CD14-positive monocyte (primary cell): ENCODE measurements around the gene LPCAT1. TPM values are rescaled to one million over a fixed set of nuclear protein-coding genes. Genes with fewer than 3 reads are reported as not detected.

Experiments used
- DNase-seq, 3 donors: peaks; one replicate each; pipeline ENCODE4 v3.0.0-alpha.2; 2011 to 2022
- H2AFZ ChIP-seq: 2 replicates; pipeline ENCODE4 v1.6.0; 2012; ENCODE audit warnings: mild to moderate bottlenecking, low read depth, low read length, inconsistent platforms; ENCODE audit not compliant: insufficient read depth, poor library complexity, severe bottlenecking
- H3K27ac ChIP-seq, 2 donors: 1 replicate in 1 of 2; 2 replicates in 1 of 2; pipeline ENCODE4 v1.5.1; 2012 to 2013; ENCODE audit warnings: low read length in 2 of 2, control low read depth in 1 of 2, inconsistent platforms in 1 of 2, low read depth in 1 of 2, mild to moderate bottlenecking in 1 of 2
- H3K27me3 ChIP-seq, 2 donors: one replicate each; pipeline versions ENCODE4 v1.6.0 to v1.6.1; 2011 to 2013; ENCODE audit warnings: low read length in 2 of 2; ENCODE audit not compliant: control insufficient read depth in 2 of 2, insufficient read depth in 2 of 2
- H3K36me3 ChIP-seq, 2 donors: replicated peaks in 1 of 2; 1 replicate in 1 of 2; 2 replicates in 1 of 2; pipeline versions ENCODE4 v1.5.1 to v1.6.1; 2012 to 2013; ENCODE audit warnings: low read length in 2 of 2, control low read depth in 1 of 2, inconsistent platforms in 1 of 2, mild to moderate bottlenecking in 1 of 2; ENCODE audit not compliant: insufficient read depth in 2 of 2, control insufficient read depth in 1 of 2
- H3K4me1 ChIP-seq, 2 donors: 1 replicate in 1 of 2; 2 replicates in 1 of 2; pipeline versions ENCODE4 v1.5.1 to v1.6.1; 2012 to 2013; ENCODE audit warnings: low read length in 2 of 2, control low read depth in 1 of 2, inconsistent platforms in 1 of 2, mild to moderate bottlenecking in 1 of 2, moderate library complexity in 1 of 2; ENCODE audit not compliant: insufficient read depth in 2 of 2, control insufficient read depth in 1 of 2
- H3K4me2 ChIP-seq: replicated peaks from 2 replicates; pipeline ENCODE3; 2012; ENCODE audit warnings: low read length, moderate library complexity, mild to moderate bottlenecking; ENCODE audit not compliant: poor library complexity, severe bottlenecking; ENCODE audit errors: extremely low read depth
- H3K4me3 ChIP-seq, 3 experiments: fragments of 200-600 bp in 1 of 3; sonication (generic) in 1 of 3; replicated peaks in 1 of 3; 1 replicate in 2 of 3; 2 replicates in 1 of 3; pipeline ENCODE4 v1.5.1; 2011 to 2013; ENCODE audit warnings: low read length in 3 of 3, mild to moderate bottlenecking in 3 of 3, control low read depth in 2 of 3, low read depth in 2 of 3, inconsistent platforms in 1 of 3, moderate library complexity in 1 of 3
- H3K79me2 ChIP-seq: 2 replicates; pipeline ENCODE4 v1.6.0; 2012; ENCODE audit warnings: mild to moderate bottlenecking, control low read depth, inconsistent platforms, low read length, moderate library complexity; ENCODE audit not compliant: insufficient read depth
- H3K9ac ChIP-seq: 2 replicates; pipeline ENCODE4 v1.6.0; 2017; ENCODE audit warnings: low read length, mild to moderate bottlenecking; ENCODE audit not compliant: insufficient read depth, poor library complexity, severe bottlenecking
- H3K9me3 ChIP-seq, 2 donors: replicated peaks in 1 of 2; 1 replicate in 1 of 2; 2 replicates in 1 of 2; pipeline versions ENCODE4 v1.5.1 to v1.6.1; 2012 to 2013; ENCODE audit warnings: low read length in 2 of 2, control low read depth in 1 of 2; ENCODE audit not compliant: control insufficient read depth in 1 of 2, insufficient read depth in 1 of 2
- H4K20me1 ChIP-seq: 2 replicates; pipeline ENCODE4 v1.6.0; 2012; ENCODE audit warnings: mild to moderate bottlenecking, low read length, control low read depth, moderate library complexity; ENCODE audit not compliant: insufficient read depth
- H3K27ac Mint-ChIP-seq, 7 donors: one replicate each; pipeline ENCODE4 v1.8.0; 2020; ENCODE audit warnings: mild to moderate bottlenecking in 7 of 7, mixed read lengths in 7 of 7, moderate library complexity in 6 of 7, inconsistent platforms in 2 of 7
- H3K27me3 Mint-ChIP-seq, 3 donors: one replicate each; pipeline ENCODE4 v1.8.0; 2021 to 2022; ENCODE audit warnings: low read depth in 3 of 3, mild to moderate bottlenecking in 3 of 3, mixed read lengths in 3 of 3, moderate library complexity in 3 of 3, inconsistent platforms in 1 of 3
- H3K36me3 Mint-ChIP-seq, 2 donors: one replicate each; pipeline ENCODE4 v1.8.0; 2020; ENCODE audit warnings: mixed read lengths in 2 of 2, inconsistent platforms in 1 of 2, mild to moderate bottlenecking in 1 of 2
- H3K4me1 Mint-ChIP-seq: one replicate; pipeline ENCODE4 v1.8.0; 2020; ENCODE audit warnings: mild to moderate bottlenecking, mixed read lengths
- H3K4me3 Mint-ChIP-seq, 2 donors: one replicate each; pipeline ENCODE4 v1.8.0; 2020; ENCODE audit warnings: mild to moderate bottlenecking in 2 of 2, mixed read lengths in 2 of 2, moderate library complexity in 1 of 2
- H3K9me3 Mint-ChIP-seq, 7 donors: one replicate each; pipeline ENCODE4 v1.8.0; 2020 to 2022; ENCODE audit warnings: mixed read lengths in 7 of 7, mild to moderate bottlenecking in 6 of 7, moderate library complexity in 6 of 7, inconsistent platforms in 2 of 7
- WGBS: methylation state at CpG from one replicate; pipeline ENCODE4 v1.1.5; 2013; ENCODE audit warnings: missing lambda C conversion rate; ENCODE audit not compliant: insufficient coverage; 5-methylcytosine and 5-hydroxymethylcytosine counted together
- intact Hi-C, 2 donors: fragments of 100-400 bp; cut with micrococcal nuclease; formaldehyde crosslinking; loops; one replicate each; pipeline versions ENCODE4 v1.15.0 to v1.15.1; 2023
- polyA plus RNA-seq, 3 donors: library from polyadenylated mRNA; depleted of rRNA in 1 of 3; unstranded in 2 of 3; stranded (reverse) in 1 of 3; fragments of 300-500 nt in 2 of 3; fragments of >200 nt in 1 of 3; fragmentation: Illumina TruSeq in 2 of 3; gene quantifications; 1 replicate in 2 of 3; 2 replicates in 1 of 3; pipeline ENCODE4 v1.2.3, GENCODE V29; 2012 to 2021
- TF ChIP-seq, protein P1 (sequence below): fragments of 200-600 bp; IDR thresholded peaks from one replicate; pipeline ENCODE4 v1.8.0; 2022; ENCODE audit warnings: antibody characterized with exemption, mild to moderate bottlenecking

The LPCAT1 gene
- polyA plus RNA-seq, 3 donors = 34.1 to 53.9 (median 34.8) TPM

DNA sequence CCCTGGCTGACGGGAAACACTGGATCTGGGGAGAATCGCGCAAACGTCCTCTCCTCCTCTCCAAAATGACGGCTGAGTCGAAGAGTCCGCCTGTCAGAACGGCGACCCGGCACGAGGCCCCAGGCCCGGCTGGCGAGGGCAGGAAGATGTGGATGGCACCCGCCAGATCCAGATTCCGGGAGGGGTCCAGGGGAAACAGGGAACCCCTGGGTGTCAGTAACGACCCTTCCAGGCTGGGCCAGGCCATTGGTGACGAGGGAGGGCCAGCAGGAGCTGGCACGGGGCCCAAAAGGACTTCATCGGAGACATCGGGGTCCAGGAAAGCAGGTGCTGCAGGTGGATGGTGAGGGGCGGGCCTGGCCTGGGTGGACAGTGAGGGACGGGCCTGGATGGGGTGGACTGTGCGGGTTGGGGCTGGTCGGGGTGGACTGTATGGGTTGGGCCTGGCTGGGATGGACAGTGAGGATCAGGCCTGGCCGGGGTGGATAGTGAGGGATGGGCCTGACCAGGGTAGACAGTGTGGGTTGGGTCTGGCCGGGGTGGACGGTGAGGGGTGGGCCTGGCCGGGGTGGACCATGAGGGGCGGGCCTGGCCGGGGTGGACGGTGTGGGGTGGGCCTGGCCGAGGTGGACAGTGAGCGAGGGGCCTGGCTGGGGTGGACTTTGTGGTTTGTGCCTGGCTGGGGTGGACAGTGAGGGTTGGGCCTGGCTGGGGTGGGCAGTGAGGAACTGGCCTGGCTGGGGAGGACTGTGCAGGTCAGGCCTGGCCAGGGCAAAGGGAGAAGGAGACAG is 92.5 kb downstream of the LPCAT1 start:
- Mint-ChIP-seq H3K4me1 (no peaks in the 10 kb centered on the region), H3K9me3 (peaks cover 38 to 73% (median 66%) of the 10 kb centered on the region in 7 donors), H3K27me3 (peaks cover 0 to 4% (median 2%) of the 10 kb centered on the region in 3 donors), H3K27ac (no peak overlapping the region), H3K4me3 (no peak overlapping the region), H3K36me3 (no peaks in the 10 kb centered on the region)
- no peaks in the 10 kb centered on the region for H3K4me1 ChIP-seq
- H3K36me3 ChIP-seq = no peaks in the 10 kb centered on the region
- intact Hi-C loops = no loop called here
- no peak overlapping the region for H3K9ac ChIP-seq
- no peak overlapping the region for H3K4me2 ChIP-seq
- H4K20me1 ChIP-seq = no peaks in the 10 kb centered on the region
- H3K27me3 ChIP-seq = no peaks in the 10 kb centered on the region
- H3K79me2 ChIP-seq = no peaks in the 10 kb centered on the region
- no peak overlapping the region for H2AFZ ChIP-seq
- WGBS = 93% methylated on average over 33 of the region's 33 CpGs
- no peak for DNase-seq
- TF ChIP-seq, protein P1, sequence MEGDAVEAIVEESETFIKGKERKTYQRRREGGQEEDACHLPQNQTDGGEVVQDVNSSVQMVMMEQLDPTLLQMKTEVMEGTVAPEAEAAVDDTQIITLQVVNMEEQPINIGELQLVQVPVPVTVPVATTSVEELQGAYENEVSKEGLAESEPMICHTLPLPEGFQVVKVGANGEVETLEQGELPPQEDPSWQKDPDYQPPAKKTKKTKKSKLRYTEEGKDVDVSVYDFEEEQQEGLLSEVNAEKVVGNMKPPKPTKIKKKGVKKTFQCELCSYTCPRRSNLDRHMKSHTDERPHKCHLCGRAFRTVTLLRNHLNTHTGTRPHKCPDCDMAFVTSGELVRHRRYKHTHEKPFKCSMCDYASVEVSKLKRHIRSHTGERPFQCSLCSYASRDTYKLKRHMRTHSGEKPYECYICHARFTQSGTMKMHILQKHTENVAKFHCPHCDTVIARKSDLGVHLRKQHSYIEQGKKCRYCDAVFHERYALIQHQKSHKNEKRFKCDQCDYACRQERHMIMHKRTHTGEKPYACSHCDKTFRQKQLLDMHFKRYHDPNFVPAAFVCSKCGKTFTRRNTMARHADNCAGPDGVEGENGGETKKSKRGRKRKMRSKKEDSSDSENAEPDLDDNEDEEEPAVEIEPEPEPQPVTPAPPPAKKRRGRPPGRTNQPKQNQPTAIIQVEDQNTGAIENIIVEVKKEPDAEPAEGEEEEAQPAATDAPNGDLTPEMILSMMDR = no peak
- H3K9me3 ChIP-seq = peaks cover 62% of the 10 kb centered on the region in 2 donors
- no peak overlapping the region for H3K4me3 ChIP-seq
- no peak overlapping the region for H3K27ac ChIP-seq

DNA sequence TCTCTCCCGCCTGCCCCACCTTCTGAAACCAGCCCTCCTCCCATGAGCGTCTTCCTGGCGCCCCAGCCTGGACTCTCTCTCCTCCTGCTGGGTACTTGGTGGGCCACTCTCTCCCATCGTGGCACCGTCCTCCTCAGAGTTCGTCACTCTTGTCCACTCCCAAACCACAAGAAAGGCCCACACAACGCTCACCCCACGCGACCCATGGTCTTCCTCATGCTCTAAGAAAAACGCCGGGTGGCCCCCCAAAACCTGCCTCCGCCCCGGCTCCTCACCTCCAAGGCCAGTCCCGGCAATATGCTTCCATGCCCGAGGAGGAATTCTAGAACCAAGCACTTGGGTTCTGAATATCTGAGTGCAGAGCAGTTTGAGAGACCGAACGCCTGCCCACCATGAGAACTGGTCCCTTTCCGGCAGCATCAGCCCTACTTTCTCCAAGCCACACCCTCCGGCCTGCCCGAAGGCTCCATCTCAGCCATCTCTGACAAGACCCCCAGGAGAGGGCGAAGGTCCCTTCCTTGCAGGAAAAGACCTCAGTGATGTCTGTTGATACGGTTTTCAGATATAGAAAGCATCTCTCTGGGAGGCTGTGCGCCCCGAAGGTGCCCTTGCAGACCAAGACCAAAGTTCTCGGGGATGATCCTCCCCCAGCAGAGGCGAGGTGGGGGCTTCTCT is 93.5 kb downstream of the LPCAT1 start:
- H3K4me3 Mint-ChIP-seq = no peak overlapping the region
- H3K9me3 ChIP-seq = peaks cover 62% of the 10 kb centered on the region in 2 donors
- no peaks in the 10 kb centered on the region for H4K20me1 ChIP-seq
- H2AFZ ChIP-seq = no peak overlapping the region
- no peak overlapping the region for H3K9ac ChIP-seq
- H3K36me3 Mint-ChIP-seq = no peaks in the 10 kb centered on the region
- peaks cover 38 to 75% (median 70%) of the 10 kb centered on the region in 7 donors for H3K9me3 Mint-ChIP-seq
- H3K79me2 ChIP-seq = no peaks in the 10 kb centered on the region
- DNase-seq = no peak
- no peaks in the 10 kb centered on the region for H3K4me1 ChIP-seq
- intact Hi-C loops = no loop called here
- 92% methylated on average over 22 of the region's 26 CpGs for WGBS
- no peak overlapping the region for H3K4me3 ChIP-seq
- H3K27ac ChIP-seq = no peak overlapping the region
- H3K27me3 Mint-ChIP-seq = peaks cover 2 to 4% (median 2%) of the 10 kb centered on the region in 3 donors
- H3K27ac Mint-ChIP-seq = peak overlapping the region in 1 of 7 donors; percentile 66
- no peaks in the 10 kb centered on the region for H3K27me3 ChIP-seq
- TF ChIP-seq, protein P1 = no peak
- no peak overlapping the region for H3K4me2 ChIP-seq
- no peaks in the 10 kb centered on the region for H3K4me1 Mint-ChIP-seq
- H3K36me3 ChIP-seq = no peaks in the 10 kb centered on the region
